ENCODE results near the gene CA5B. TPM values are rescaled to one million over a fixed set of nuclear protein-coding genes. Genes with fewer than 3 reads are reported as not detected.

Gene CA5B
- total and polyA plus RNA-seq, 2 donors (not counting 3 experiments of a cell fraction or from before 2014, with no cell fraction given), result 2.3 to 5.6 TPM

- no peaks in the 10 kb centered on the region for H3K9me3 ChIP-seq (replicated peaks; ENCODE audit: control insufficient read depth, insufficient read depth, low read length)
- BruUV-seq (replicated peaks), result no TSS peak
- no peaks in the 10 kb centered on the region for H3K36me3 ChIP-seq (ENCODE audit: control insufficient read depth in 2 of 2, extremely low read depth in 1 of 2, insufficient read depth in 2 of 2, low read length in 2 of 2)
- no peak for DNase-seq (ENCODE audit: low read depth, low spot score)
- ChIA-PET POLR2A (no interaction called here), CTCF (interaction anchor here (0.8 kb wide), 1 partner anchor 9 kb away, joined by 3 read pairs; no protein-coding TSS in a partner anchor)
- no peak overlapping the region for H3K4me2 ChIP-seq (ENCODE audit: insufficient read depth, low read length)
- H3K4me1 ChIP-seq (ENCODE audit: control insufficient read depth, extremely low read depth, insufficient read depth, low read length), result no peaks in the 10 kb centered on the region
- no peak overlapping the region for H3K9ac ChIP-seq (replicated peaks; ENCODE audit: extremely low read depth, insufficient read depth, low read length)
- no peaks in the 10 kb centered on the region for H3K27me3 ChIP-seq (ENCODE audit: control insufficient read depth in 2 of 2, insufficient read depth in 2 of 2, low read length in 2 of 2)
- no peak overlapping the region for H2AFZ ChIP-seq (ENCODE audit: low read depth, low read length)
- H3K9me1 ChIP-seq (replicated peaks; ENCODE audit: control insufficient read depth, extremely low read depth, insufficient read depth, low read length), result no peaks in the 10 kb centered on the region
- H3K27ac ChIP-seq (ENCODE audit: insufficient read depth, low read depth, low read length), result no peak overlapping the region
- no peak for FAIRE-seq
- dilution Hi-C loops (cut with MboI; ENCODE audit: extremely low pct_ligation_motif_present, low sequenced_read_pairs), result no loop called here
- intact Hi-C loops (cut with micrococcal nuclease), result no loop called here
- no peaks in the 10 kb centered on the region for H3K79me2 ChIP-seq (ENCODE audit: control insufficient read depth, insufficient read depth, low read length)
- no peak overlapping the region for H3K4me3 ChIP-seq (replicated peaks in 1 of 3; ENCODE audit: insufficient read depth in 1 of 3, low read depth in 1 of 3, low read length in 3 of 3)
- no peak for TF ChIP-seq MAX (IDR thresholded peaks at IDR 0.05; ENCODE audit: insufficient read depth, insufficient read length)
- no peak for TF ChIP-seq JUN (IDR thresholded peaks at IDR 0.05; ENCODE audit: borderline replicate concordance, insufficient read depth, insufficient read length, low read depth)
- TF ChIP-seq POLR2AphosphoS5 (IDR thresholded peaks at IDR 0.05; ENCODE audit: insufficient read depth, low read depth, low read length), result no peak
- no peak for TF ChIP-seq POLR2A (IDR thresholded peaks at IDR 0.05; ENCODE audit: low read depth, low read length)
- TF ChIP-seq MYC (IDR thresholded peaks at IDR 0.05; ENCODE audit: low read depth, low read length), result no peak
- TF ChIP-seq GATA2 (IDR thresholded peaks at IDR 0.05; ENCODE audit: insufficient read depth, insufficient read length, low read depth, low read length), result no peak
- no peak for TF ChIP-seq FOS (IDR thresholded peaks at IDR 0.05; ENCODE audit: borderline replicate concordance, insufficient read depth, low read length)
- no peak for TF ChIP-seq EZH2 (IDR thresholded peaks at IDR 0.05; ENCODE audit: borderline replicate concordance, low read depth, low read length, severe bottlenecking)
- TF ChIP-seq CTCF (IDR thresholded peaks at IDR 0.05; ENCODE audit: extremely low read depth in 1 of 2, insufficient read depth in 1 of 2, low read depth in 1 of 2, low read length in 2 of 2), result no peak
- H4K20me1 ChIP-seq (replicated peaks; ENCODE audit: control insufficient read depth, extremely low read depth, insufficient read depth, low read length), result no peaks in the 10 kb centered on the region
Observed at GRCh38 chrX:15804563-15804962, 66.5 kb downstream of the CA5B start.

Measured in endothelial cell of umbilical vein (primary cell).